CD4-positive, alpha-beta T cell treated with Interleukin-2 at 100 ng/mL for 4 hours (primary cell): ENCODE measurements around the gene CRLF2.
"Not testable (repeated sequence)": the region's sequence is repeated elsewhere in the genome, so short reads cannot be mapped to it uniquely, and the experiment has no call there.

ENCODE experiments used
- DNase-seq: peaks from one replicate; pipeline ENCODE4 v3.0.0-alpha.2; 2020; ENCODE audit warnings: low spot score

CRLF2 gene

DNA sequence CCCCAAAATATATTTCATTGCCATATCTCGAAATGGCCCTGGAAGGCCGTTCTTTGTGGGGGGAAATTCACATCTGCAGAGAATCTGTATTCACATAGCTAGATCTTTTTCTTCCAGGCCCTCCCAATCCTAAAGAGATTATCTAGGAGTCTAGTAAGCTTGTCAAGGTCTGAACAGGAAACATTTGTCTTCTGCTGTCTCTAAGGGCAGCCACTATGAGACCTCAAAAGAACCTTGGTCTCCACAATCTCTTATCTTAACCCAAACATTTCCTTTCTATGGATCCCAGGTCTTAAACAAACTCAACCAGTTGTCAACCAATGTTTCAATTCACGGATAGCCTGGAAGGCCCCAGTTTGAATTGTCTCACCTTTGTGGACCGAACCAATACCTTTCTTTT lies 45.0 kb downstream of the CRLF2 start:
- no peak for DNase-seq

DNA sequence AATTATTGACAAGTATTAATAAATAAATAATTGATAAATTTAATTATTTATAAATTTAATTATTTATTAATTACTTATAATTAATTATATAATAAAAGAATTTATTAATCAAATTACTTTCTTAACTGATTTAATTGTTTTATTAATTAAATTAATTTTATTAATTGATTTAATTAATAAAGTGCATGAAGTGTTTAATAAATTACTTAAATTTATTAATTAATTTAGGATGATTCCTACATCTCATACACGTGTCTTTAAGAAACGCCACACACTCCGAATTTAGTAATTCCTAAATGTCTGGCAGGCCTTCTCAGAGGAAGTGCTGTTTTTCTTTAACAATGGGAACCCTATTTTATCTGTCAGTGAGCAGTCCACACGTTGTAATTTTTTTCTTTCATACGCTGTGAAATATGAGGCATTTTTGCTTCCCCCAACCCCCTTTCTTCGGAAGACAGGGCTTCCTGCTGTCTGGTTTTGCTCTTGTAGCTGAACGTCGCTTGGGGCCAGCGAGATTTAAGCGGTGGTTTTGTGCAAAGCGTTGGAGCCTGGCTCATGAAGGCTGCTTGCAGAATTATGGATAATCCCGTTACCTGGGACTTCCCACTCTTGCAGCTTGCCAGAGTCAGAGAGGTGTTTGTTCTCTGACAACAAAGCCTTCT lies 46.8 kb downstream of the CRLF2 start:
- DNase-seq, result no peak

DNA sequence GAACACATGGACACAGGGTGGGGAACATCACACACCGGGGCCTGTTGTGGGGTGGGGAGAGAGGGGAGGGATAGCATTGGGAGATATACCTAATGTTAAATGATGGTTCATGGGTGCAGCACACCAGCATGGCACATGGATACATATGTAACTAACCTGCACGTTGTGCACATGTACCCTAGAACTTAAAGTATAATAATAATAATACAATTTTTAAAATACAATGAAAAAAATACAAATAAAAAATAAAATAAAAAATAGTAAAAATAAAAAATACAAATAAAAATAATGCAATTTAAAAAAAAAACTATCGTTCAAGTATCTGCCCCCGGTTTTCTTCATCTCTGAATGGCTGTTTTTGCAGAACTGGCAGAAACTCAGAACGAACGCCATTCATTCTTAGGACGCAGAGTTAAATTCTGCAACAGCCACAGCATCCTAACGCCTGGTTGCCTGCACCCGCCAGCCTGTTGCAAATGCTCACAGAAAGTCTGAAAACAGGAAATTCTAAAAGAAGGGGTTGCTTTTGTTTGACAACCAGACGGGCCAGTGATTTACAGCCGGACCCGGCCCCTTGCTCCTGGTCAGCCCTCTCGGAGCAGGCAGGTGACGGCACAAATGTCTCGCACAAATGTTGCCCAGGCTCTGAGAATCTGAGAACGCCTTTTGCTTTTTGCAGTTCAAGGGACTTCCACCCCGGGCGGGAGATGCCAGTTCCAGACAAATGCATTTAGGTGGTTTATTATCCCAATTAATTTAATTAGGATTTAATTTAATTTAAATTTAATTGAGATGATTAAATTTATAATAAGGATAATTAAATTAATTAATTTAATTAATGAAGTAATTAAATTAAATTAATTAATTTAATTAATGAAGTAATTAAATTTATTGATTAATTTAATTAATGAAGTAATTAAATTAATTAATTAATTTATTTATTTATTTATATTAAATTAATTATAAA lies 47.8 kb downstream of the CRLF2 start:
- no peak for DNase-seq

DNA sequence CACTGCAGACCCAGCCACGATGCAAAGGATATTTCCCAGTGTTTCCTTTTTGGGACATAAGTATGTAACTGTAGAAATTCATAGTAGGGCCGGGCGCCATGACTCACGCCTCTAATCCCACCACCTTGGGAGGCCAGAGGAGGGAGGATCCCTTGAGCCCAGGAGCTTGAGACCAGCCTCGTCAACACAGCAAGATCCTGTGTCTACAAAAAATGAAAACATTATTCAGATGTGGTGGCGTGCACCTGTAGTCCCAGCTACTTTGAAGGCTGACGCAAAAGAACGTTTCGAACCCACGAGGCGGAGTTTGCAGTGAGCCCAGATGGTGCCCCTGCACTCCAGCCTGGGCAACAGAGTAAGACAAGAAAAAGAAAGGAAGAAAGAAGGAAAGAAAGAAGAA lies 49.2 kb downstream of the CRLF2 start:
- no peak for DNase-seq

DNA sequence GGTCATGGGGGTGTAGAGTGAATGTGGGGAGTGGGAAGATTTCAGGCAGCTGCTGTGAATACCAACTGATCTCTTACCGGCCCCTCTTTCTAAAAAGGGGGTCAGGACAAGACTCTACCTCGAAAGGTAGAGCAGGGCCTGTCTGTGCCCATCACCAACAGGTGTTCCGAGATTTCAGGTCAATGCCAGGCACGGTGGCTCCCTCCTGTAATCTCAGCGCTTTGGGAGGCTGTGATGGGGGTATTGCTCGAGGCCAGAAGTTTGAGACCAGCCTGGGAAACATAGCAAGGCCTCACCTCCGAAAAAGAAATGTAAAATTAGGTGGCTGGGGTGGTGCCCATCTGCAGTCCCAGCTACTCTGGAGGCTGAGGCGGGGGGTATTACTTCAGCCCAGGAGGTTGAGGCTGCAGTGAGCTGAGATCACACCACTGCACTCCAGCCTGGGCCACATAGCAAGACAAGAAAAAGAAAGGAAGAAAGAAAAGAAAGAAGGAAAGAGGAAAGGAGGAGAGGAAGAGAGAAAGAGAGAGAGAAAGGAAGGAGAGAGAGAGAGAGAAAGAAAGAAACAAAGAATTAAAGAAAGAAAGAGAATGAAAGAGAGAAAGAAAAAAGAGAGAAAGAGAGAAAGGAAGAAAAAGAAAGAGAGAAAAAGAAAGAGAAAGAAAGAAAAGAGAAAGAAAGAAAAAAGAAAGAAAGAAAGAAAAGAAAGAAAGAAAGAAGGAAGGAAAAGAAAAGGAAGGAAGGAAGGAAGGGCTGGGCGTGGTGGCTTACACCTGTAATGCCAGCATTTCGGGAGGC lies 50.1 kb downstream of the CRLF2 start:
- no peak for DNase-seq

DNA sequence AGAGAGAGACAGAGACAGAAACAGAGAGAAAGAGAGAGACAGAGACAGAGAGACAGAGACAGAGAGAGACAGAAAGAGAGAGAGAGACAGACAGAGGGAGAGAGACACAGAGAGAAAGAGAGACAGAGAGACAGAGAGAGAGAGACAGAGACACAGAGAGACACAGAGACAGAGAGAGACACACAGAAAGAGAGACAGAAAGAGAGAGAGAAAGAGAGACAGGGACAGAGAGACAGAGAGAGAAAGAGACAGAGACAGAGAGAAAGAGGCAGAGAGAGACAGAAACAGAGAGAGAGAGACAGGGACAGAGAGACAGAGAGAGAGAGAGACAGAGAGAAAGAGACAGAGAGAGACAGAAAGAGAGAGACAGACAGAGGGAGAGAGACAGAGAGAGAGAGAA lies 52.9 kb downstream of the CRLF2 start:
- DNase-seq, result no peak

DNA sequence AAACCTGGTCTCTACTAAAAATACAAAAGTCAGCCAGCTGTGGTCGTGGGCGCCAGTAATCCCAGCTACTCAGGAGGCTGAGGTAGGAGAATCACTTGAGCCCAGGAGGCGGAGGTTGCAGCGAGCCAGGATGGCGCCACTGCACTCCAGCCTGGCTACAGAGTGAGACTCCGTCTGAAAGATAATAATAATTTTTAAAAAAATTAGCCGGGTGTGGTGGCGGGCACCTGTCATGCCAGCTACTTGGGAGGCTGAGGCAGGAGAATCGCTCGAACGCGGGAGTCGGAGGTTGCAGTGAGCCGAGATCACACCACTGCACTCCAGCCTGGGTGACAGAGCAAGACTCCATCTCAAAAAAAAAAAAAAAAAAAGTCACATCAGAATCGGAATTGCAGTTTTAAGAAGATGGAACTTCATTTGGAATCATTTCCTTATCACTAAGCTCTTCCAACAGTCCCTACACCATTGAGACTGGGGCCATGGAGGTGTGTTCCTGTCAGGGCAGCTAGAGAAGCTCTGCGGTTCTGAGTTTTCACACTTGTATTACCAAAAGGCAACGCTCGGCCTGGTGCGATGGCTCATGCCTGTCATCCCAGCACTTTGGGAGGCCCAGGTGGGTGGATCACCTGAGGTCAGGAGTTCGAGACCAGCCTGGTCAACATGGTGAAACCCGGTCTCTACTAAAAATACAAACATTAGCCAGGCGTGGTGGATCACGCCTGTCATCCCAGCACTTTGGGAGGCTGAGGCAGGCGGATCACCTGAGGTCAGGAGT lies 55.6 kb downstream of the CRLF2 start:
- not testable (repeated sequence) for DNase-seq

DNA sequence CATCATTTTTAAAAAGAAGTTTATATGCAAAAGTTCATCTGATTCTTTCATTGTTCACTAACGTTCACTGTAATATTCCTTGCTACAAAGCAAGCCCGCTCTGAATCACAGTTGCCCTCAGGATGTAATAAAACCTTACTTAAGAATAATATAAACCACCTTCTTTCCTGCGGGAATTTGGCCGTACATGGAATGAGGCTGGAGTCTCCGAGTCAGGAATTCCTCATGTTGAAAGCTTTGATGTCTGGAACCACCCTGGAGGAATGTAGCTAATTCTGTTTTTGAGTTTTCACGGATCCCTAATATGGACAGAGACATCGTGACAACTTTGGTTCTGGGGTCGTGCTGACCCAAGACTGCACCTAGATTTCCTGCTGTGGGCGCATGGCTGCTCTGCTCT lies 58.5 kb downstream of the CRLF2 start:
- no peak for DNase-seq

DNA sequence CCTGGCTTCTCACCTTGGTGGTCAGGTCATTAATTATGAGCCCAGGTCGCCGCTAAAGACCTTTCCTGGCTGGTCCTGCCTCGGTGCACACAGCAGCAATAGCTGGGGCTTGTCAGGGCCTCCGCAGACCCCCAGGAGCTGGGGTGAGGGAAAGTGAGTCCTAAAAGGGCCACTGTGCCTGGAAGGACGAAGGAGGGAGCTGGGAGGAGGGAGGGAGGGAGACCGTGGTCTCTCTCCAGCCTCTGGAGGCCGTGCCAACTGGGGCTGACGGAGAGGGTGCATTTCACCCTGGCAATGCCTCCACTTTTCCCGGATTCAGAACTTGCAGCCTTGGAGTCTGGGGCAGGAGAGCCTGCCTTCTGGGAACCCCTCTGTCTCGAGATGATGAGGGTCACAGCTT lies 60.4 kb downstream of the CRLF2 start:
- DNase-seq, result no peak

DNA sequence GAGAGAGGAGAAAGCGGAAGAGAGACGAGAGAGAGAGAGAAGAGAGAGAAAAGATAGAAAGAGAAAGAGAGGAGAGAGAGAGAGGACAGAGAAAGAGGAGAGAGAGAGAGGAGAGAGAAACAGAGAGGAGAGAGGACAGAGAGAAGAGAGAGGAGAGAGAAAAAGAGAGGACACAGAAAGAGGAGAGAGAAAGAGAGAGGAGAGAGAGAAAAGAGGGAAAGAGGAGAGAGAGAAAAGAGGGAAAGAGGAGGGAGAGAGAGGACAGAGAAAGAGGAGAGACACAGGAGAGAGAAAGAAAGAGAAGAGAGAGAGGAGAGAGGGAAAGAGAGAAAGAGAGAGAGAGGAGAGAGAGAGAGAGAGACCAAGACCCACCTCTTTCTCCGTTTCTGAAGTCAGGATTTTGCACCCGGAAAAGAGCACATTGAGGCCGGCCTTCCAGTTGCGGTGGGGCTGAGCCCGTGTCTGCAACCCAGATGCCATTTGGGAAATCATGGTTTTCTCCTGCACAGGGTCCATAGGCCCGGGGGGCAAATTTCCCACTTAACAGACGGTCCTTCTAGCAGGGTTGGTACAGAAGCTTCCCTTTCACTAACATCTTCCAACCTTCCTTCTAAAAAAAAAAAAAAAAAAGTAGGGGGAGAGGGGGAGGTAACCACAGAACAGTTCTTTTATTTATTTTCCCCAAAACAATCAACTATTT lies 60.9 kb downstream of the CRLF2 start:
- no peak for DNase-seq

DNA sequence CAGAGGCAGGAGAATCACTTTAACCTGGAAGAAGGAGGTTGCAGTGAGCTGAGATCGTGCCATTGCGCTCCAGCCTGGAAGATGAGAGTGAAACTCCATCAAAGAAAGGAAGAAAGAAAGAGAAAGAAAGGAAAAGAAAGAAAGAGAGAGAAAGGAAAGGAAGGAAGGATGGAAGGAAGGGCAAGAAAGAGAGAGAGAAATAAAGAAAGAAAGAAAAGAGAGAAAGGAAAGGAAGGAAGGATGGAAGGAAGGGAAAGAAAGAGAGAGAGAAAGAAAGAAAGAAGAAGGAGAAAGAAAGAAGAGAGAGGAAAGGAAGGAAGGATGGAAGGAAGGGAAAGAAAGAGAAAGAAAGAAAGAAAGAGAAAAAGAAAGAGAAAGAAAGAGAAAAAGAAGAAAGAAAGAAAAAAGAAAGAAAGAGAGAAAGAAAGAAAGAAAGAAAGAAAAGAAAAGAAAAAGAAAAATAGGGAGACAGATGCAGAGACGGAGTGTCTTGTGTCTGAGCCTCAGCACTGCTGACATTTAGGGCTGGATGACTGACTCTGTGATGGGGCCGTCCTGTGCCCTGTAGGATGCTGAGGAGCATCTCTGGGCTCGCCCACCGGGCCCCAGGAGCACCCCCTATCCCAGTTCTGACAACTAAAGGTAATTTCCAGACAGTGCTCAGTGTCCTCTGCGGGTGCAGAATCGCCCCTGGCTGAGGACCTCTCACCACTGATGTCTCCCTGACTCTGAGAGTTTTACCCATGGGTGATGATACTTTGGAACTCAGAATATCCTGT lies 61.7 kb downstream of the CRLF2 start:
- no peak for DNase-seq

DNA sequence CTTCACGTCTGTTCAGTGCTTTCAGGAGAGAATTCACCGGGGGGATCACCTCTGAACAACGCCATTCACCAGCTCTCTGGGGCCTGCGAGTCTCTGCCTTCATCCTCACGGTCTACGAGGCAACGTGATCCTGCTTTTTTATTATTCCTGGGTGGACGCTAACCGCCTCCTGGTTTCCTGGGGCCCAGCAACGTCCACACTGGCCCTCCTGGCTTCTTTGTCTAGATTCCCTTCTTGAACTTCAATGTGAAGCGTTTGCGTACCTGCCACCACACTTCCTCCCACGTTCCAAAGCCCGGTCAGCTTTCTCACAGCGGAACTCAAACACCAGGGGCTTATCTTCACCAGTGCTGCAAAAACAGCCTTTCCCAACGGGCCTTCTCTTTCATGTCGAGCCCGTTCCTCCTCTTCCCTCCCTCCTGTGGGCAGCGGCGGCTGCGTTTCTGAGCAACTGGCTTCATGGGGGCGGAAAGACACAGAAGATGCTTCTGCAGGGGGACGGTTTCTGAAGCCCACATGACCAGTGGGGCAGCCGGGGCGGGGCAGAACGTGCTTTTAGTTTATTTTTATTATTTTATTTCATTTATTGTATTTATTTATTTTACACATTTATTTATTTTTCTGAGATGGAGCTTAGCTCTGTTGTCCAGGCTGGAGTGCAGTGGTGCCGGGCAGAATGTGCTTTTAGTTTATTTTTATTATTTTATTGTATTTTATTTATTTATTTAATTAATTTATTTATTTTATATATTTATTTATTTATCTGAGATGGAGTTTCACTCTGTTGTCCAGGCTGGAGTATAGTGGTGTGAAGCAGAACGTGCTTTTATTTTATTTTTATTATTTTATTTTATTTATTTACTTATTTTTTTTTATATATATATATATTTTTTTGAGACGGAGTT lies 64.6 kb downstream of the CRLF2 start:
- no peak for DNase-seq

DNA sequence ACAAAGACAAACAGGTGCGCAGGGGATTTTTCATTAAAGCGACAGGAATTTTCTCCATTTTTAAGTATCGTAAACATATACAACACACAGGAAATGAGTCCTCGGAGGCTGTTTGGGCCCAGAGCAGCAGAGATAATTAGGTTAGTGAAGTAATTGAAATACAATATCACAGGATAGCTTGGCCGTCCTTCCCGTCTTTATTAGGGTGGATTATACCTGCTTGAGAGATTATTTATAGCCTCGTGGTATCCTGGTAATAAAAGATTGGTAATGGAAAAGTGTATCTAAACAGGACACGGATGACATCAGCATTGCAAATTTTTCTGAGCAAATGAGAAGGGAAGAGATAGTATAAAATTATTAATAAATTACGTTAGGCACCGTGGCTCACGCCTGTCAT lies 68.2 kb downstream of the CRLF2 start:
- DNase-seq, result no peak
